GM18520 (cell line): Measurements from ENCODE around the gene AEBP1.
A peak's percentile ranks its signal among the peaks of the same experiment; 100 is the strongest.
"Not testable (repeated sequence)": the region's sequence is repeated elsewhere in the genome, so short reads cannot be mapped to it uniquely, and the experiment has no call there.

Source experiments
- ATAC-seq: cut with Tn5 transposase; IDR thresholded peaks from one replicate; pipeline ENCODE4 v1.9.1; 2021; ENCODE audit not compliant: unreplicated experiment

The AEBP1 gene

GRCh38 chr7:44116087-44116788 is 12.1 kb downstream of the AEBP1 start:
- ATAC-seq, result no peak

- ATAC-seq, result no peak
Measured at GRCh38 chr7:44116789-44117666, 12.9 kb downstream of the AEBP1 start.

GRCh38 chr7:44117801-44118429 is 13.8 kb downstream of the AEBP1 start:
- ATAC-seq, result no peak

- ATAC-seq, result no peak
Measured at GRCh38 chr7:44119829-44120380, 15.8 kb downstream of the AEBP1 start.

GRCh38 chr7:44120395-44120794 is 16.2 kb downstream of the AEBP1 start:
- no peak for ATAC-seq

GRCh38 chr7:44121761-44122420 is 17.7 kb downstream of the AEBP1 start:
- no peak for ATAC-seq

- no peak for ATAC-seq
Measured at GRCh38 chr7:44122529-44122928, 18.4 kb downstream of the AEBP1 start.

- ATAC-seq, result peak; percentile 99
Measured at GRCh38 chr7:44123190-44124003, 19.3 kb downstream of the AEBP1 start, which contains the start of gene POLD2. Gene POLD2 (minus strand): TSS chr7:44123548. CDS start chr7:44122053, 1,495 bp downstream.

- ATAC-seq, result no peak
Measured at GRCh38 chr7:44124822-44125202, 20.7 kb downstream of the AEBP1 start.

GRCh38 chr7:44126574-44126973 is 22.4 kb downstream of the AEBP1 start:
- not testable (repeated sequence) for ATAC-seq

- ATAC-seq, result no peak
Measured at GRCh38 chr7:44127161-44127560, 23.0 kb downstream of the AEBP1 start.

GRCh38 chr7:44128721-44129582 is 24.8 kb downstream of the AEBP1 start:
- ATAC-seq, result no peak

- no peak for ATAC-seq
Measured at GRCh38 chr7:44131173-44132029, 27.3 kb downstream of the AEBP1 start.

- ATAC-seq, result no peak
Measured at GRCh38 chr7:44132039-44132438, 27.9 kb downstream of the AEBP1 start.

GRCh38 chr7:44133295-44133694 is 29.1 kb downstream of the AEBP1 start:
- no peak for ATAC-seq

GRCh38 chr7:44134943-44135628 is 30.9 kb downstream of the AEBP1 start:
- no peak for ATAC-seq

- ATAC-seq, result no peak
Measured at GRCh38 chr7:44136731-44137130, 32.6 kb downstream of the AEBP1 start.

- no peak for ATAC-seq
Measured at GRCh38 chr7:44138698-44139097, 34.6 kb downstream of the AEBP1 start.
